ENCODE measurements around the gene FBXO10. TPM values are rescaled to one million over a fixed set of nuclear protein-coding genes. Genes with fewer than 3 reads are reported as not detected.

FBXO10 gene
- total RNA-seq, 1 experiment from 2014 or later, result 6.2 TPM

DNA sequence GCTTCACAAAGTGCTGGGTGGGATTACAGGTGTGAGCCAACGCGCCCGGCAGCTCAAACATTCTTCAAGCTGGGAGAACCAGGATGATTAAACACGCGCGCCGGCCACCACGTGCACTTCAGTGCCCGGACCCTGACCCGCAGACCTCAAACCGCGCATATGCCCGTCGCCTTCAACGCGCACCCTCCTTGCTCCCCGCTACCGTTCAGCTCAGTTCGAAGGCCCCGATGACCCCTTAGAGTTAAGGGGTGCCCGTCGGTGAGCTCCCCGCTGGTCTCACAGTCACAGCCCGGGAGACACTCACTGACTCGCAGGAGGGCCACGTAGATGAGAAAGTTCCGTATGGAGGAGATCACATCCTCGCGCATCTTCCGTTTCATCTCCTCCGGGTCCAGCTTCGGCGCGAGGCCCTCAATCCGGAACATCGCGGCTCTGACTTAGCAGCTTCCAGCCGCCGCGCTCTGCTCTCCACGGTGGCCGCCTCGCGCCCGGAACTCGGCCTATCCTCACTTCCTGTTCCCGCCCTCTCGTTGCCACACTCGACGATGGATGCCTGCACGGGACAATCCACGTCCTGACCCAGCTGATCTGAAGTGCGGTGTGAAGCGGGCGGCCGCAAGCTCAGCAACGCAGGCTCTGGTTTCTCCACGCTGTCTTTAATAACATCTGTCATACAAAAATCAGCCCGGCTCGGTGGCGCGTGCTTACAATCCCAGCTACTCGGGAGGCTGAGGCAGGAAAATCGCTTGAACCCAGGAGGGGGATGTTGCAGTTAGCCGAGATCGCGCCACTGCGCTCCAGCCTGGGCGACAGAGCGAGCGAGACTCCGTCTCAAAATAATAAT, 16.1 kb upstream of the FBXO10 start, which contains the start of gene TOMM5:
Gene TOMM5 (minus strand): TSS at position 490 of the 844 bp plus-strand sequence. CDS start 65 bp downstream, at position 425.
- peak; percentile 92 for DNase-seq (ENCODE audit: low read depth)

DNA sequence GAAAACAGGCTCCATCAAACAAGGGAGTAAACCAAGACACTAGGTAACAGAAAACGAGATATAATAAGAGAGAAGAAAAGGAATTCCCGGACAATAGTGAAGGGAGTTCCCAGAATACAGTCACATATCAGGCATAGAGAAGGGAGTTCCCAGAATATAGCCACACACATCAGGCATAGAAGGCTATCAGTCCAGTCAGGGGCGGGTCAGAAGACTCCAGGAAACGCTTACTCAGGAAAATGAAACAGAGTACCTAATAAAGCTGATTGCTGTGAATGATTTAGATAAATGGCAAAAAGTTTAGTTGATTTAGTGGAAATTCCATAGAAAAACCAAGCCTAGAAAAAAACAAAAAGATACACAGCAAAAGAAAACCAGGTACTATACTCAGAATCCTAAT, 11.3 kb upstream of the FBXO10 start:
- DNase-seq (ENCODE audit: low read depth), result no peak

DNA sequence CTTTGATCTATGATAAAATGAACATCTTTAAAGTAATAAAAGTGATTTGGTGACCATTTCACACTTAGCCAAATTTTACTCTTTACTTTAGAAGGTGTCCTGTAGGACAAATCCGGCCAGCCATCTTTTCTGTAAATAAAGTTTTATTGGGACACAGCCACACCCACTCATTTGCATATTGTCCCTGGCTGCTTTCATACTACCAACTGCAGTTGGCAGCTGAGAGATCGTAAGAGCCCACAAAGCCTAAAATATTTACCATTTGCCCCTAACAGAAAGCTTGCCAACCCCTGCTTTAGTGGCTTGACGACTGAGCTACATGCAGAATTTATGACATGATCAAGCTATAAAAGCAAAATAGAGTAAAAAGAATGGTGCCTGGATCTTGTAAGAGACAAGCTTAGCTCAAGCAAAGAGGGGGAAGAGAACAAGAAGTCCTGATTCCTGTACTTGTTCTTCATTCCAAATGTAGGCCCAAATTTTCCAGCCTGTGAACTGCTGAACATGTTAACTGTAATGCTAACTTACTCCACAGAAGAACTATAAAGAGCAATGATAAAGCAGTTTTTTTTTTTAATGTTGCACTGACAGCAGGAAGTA, 7.4 kb upstream of the FBXO10 start:
- DNase-seq (ENCODE audit: low read depth), result no peak

GRCh38 chr9:37582548-37583157, 6.5 kb upstream of the FBXO10 start:
- peak; percentile 67 for DNase-seq (ENCODE audit: low read depth)

GRCh38 chr9:37575511-37575914, 667 bp downstream of the FBXO10 start:
- DNase-seq (ENCODE audit: low read depth), result no peak

DNA sequence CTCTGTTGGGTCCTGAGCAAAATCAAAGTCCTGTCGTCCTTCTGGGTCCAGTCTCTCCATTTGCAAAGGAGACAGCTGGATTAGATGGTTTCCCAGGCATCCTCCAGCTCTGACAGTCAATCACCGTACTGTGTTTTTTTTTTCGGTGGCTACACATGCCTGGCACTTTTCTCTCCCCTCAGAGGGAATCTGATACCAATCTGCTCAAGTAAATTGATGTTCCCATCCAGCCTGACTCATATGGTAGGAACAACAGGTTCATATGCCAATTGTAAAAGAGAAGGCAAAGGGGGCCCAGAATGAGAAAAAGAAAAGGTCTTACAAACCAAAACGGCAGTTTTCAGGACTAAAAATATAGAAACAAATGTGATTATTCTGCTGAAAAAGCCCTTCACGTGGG, 1.2 kb downstream of the FBXO10 start:
- DNase-seq (ENCODE audit: low read depth), result no peak

DNA sequence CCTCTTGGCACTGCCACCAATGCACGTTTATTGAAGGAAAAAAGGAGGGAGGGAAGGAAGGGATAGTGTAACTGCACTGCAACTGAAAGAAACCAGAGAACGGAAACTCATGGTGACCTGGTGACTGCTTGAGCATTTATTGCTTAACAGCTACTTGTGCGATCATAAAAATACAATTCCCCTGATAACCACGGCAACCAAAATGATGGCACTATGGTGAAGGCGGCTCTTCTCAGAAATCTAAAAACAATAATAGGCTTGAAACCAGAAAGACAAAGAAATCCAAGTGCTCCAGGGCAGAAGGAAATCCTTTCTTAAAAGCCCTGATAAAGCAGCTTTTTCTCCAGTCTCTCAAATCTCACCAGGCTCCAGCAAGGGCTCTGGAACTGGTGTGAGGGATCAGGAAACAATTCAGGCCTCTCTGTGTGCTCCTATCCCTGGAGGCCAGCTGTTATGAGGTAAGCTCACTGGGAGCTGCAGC, 1.9 kb downstream of the FBXO10 start:
- DNase-seq (ENCODE audit: low read depth), result no peak

GRCh38 chr9:37571282-37571681, 4.9 kb downstream of the FBXO10 start:
- no peak for DNase-seq (ENCODE audit: low read depth)

DNA sequence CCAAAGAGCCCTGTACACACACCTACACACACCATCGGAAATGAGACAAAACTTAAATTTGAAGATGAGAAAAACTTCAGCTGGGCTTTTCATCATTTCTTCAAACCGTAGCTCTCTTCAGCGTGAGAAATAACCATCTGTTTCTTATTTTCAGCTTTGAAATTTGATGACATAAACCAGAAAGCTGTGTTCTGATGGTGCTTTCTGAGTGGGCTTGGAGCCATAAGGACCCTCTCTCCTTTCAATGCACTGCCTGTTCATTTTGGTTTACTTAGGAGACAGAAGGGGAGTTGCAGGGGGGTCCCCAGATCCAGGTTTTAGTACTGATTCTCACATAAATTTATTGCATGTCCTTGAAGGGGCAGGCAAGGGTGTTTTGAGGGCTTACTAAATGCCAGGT, 9.5 kb downstream of the FBXO10 start:
- no peak for DNase-seq (ENCODE audit: low read depth)

DNA sequence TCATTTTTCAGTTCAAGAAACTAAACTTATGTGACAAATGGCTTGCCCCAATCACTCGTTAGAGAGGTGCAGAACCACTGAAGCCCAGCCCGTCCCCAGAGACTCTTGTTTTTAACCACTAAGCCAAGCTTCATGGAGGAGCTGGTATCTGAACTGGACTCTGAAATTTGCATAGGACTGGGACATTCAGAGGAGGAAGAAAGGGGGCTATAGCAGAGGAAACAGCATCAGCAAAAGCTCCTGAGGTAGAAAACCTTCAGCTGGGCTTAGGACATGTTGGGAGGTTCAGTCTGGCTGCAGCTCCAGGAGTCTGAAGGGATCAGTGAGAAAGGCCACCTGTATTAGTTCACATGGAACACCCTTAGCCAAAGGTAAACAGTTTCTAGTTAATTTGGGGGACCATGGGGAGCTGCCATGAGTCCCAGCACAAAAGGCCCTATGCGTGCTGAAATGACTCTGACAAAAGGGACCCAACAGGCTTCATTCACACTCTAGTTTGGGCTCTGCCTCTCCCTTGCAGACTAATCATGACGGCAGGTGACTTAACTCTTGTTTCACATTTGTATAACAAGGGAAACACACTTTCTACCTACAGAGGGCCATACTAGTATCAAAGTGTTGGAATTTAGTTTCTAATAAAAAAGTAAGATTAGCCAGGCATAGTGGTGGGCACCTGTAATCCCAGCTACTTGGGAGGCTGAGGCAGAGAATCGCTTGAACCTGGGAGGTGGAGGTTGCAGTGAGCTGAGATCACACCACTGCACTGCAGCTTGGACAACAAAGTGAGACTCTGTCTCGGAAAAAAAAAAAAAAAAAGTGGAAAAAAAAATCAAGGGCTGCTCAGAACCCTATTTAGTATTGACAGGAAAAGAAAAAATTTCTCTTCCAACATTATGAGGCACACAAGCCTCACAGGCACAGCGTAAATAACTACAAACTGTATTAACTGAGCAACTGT, 10.2 kb downstream of the FBXO10 start:
- no peak for DNase-seq (ENCODE audit: low read depth)

GRCh38 chr9:37564916-37565315, 11.3 kb downstream of the FBXO10 start:
- DNase-seq (ENCODE audit: low read depth), result no peak

DNA sequence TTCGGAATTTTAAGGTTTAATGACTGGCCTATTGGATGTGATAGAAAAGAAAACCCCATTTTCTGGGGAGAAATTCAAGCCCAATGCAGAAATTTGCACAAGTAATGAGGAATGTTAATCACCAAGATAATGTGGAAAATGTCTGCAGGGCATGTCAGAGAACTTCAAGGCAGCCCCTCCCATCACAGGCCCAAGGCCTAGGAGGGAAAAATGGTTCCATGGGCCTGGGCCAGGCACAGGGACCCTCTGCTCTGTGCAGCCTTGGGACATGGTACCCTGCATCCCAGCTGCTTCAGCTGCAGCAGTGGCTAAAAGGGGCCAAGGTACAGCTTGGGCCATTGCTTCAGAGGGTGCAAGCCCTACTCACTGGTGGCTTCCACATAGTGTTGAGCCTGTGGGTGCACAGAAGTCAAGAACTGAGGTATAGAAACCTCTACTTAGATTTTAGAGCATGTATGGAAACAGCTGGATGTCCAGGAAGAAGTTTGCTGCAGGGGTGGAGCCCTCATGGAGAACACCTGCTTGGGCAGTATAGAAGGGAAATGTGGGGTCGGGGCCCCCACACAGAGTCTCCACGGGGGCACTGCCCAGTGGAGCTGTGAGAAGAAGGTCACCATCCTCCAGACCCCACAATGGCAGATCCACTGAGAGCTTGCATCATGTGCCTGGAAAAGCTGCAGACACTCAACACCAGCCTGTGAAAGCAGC, 12.2 kb downstream of the FBXO10 start:
- no peak for DNase-seq (ENCODE audit: low read depth)

- DNase-seq (ENCODE audit: low read depth), result no peak
Observed at GRCh38 chr9:37562826-37563225, 13.4 kb downstream of the FBXO10 start.

GRCh38 chr9:37561682-37562081, 14.5 kb downstream of the FBXO10 start:
- no peak for DNase-seq (ENCODE audit: low read depth)

DNA sequence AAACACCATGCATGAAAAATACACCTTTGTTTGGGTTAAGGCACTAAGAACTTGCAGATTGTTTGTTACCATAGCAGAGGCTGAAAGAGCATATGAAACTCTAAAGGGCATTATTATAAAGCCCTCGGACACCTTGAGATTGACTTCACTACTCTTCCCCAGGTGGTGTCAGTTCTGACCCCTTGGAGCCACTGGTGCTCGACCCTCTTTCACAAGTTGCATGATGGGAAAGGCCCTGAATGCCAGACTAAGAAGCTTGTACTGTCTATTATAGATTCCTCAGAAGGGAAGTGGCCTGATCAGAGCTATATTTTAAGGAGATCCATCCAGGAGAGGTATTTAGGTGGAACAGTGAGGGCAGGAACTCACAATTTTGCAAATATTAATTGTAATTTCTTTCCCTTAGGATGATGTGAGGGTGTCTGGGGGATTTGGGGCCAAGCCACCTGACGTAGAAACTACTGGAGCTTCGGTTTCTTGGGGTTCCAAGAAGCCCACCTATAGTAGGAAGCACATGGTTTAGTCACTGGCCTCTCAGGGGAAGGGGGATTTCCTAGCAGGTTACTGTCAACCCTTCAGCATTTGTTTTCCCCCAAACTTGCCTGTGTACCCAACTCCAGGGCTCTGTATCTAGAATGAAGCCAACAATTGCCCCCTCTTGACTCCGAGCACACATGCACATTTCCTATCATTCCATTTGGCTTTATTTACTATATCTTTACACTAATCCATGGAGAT, 16.2 kb downstream of the FBXO10 start:
- no peak for DNase-seq (ENCODE audit: low read depth)

DNA sequence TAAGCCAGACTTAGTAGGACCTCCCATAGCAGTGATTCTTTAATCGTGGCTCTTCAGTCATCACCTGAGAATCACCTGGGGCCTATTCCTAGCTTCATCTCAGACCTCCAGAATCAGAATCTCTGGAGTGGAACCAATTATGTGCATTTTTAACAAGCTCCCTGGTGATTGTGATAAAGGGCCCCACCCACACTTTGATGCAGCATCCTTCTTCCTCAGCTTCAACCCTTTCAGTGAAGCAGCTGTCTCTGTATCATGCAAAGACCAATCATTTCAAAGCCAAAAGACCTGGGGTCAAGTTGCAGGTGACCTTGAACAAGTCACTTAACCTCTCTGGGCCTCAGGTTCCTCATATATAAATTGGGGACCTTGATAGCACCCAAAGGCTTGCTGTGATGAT, 17.1 kb downstream of the FBXO10 start:
- no peak for DNase-seq (ENCODE audit: low read depth)

- no peak for DNase-seq (ENCODE audit: low read depth)
Observed at GRCh38 chr9:37555786-37556185, 20.4 kb downstream of the FBXO10 start.

DNA sequence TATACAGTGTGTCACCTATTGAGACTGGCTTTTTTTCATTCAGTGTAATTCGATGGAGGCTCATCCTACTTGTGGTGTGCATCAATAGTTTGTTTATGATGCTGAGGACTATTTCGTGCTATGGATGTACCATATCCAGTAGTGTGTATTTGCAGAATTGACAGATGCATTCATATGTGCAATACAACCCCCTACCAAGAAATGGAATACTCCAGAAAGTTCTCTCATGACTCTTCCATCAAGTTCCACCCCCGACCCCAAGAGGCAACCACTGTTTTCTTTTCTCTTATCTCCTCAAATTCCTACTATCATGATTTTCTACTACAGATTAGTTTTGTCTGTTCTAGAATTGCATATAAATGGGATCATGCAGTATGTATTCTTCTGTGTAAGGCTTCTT, 21.9 kb downstream of the FBXO10 start:
- no peak for DNase-seq (ENCODE audit: low read depth)

DNA sequence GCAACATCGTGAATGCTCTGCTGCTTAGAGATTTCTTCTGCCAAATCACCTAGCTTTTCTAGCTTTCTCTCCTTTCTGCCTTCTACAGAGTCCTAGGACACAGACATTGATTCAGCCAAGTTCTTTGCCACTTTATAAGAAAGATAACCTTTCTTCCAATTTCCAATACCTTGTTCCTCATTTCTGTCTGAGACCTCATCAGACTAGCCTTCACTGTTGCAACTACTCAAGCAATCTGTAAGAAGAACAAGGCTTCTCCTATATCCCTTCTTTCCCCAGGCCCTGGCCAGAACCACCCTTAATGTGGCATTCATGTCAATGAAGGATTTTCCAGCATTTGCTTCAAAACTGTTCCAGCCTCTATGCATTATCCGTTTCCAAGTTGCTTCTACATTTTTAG, 24.3 kb downstream of the FBXO10 start:
- no peak for DNase-seq (ENCODE audit: low read depth)

GRCh38 chr9:37551468-37551867, 24.7 kb downstream of the FBXO10 start:
- no peak for DNase-seq (ENCODE audit: low read depth)

Measured in M059J (cell line).